Measurements from ENCODE around the gene HIF1AN.
"Not testable (repeated sequence)": the region's sequence is repeated elsewhere in the genome, so short reads cannot be mapped to it uniquely, and the experiment has no call there.

The HIF1AN gene

GRCh38 chr10:100565206-100565985 is 29.7 kb downstream of the HIF1AN start:
- no peak overlapping the region for H3K4me3 ChIP-seq (ENCODE audit: low read depth, low read length)

- no peak overlapping the region for H3K4me3 ChIP-seq (ENCODE audit: low read depth, low read length)
Observed at GRCh38 chr10:100566561-100566960, 30.8 kb downstream of the HIF1AN start.

- no peak overlapping the region for H3K4me3 ChIP-seq (ENCODE audit: low read depth, low read length)
Observed at GRCh38 chr10:100567249-100567648, 31.5 kb downstream of the HIF1AN start.

GRCh38 chr10:100567826-100568225 is 32.1 kb downstream of the HIF1AN start:
- no peak overlapping the region for H3K4me3 ChIP-seq (ENCODE audit: low read depth, low read length)

GRCh38 chr10:100568912-100569311 is 33.2 kb downstream of the HIF1AN start:
- H3K4me3 ChIP-seq (ENCODE audit: low read depth, low read length) = no peak overlapping the region

- H3K4me3 ChIP-seq (ENCODE audit: low read depth, low read length) = peak overlapping the region; percentile 69
Observed at GRCh38 chr10:100569687-100570481, 34.1 kb downstream of the HIF1AN start.

GRCh38 chr10:100570506-100570905 is 34.8 kb downstream of the HIF1AN start:
- peak overlapping the region; percentile 69 for H3K4me3 ChIP-seq (ENCODE audit: low read depth, low read length)

- no peak overlapping the region for H3K4me3 ChIP-seq (ENCODE audit: low read depth, low read length)
Observed at GRCh38 chr10:100571084-100571856, 35.5 kb downstream of the HIF1AN start.

GRCh38 chr10:100575146-100575545 is 39.4 kb downstream of the HIF1AN start:
- H3K4me3 ChIP-seq (ENCODE audit: low read depth, low read length) = not testable (repeated sequence)

- no peak overlapping the region for H3K4me3 ChIP-seq (ENCODE audit: low read depth, low read length)
Observed at GRCh38 chr10:100575585-100576281, 40.0 kb downstream of the HIF1AN start.

- H3K4me3 ChIP-seq (ENCODE audit: low read depth, low read length) = no peak overlapping the region
Observed at GRCh38 chr10:100576282-100576635, 40.5 kb downstream of the HIF1AN start.

GRCh38 chr10:100579261-100580090 is 43.7 kb downstream of the HIF1AN start:
- no peak overlapping the region for H3K4me3 ChIP-seq (ENCODE audit: low read depth, low read length)

- no peak overlapping the region for H3K4me3 ChIP-seq (ENCODE audit: low read depth, low read length)
Observed at GRCh38 chr10:100586959-100587358, 51.2 kb downstream of the HIF1AN start.

- no peak overlapping the region for H3K4me3 ChIP-seq (ENCODE audit: low read depth, low read length)
Observed at GRCh38 chr10:100598166-100598565, 62.4 kb downstream of the HIF1AN start.

GRCh38 chr10:100600218-100600617 is 64.5 kb downstream of the HIF1AN start:
- no peak overlapping the region for H3K4me3 ChIP-seq (ENCODE audit: low read depth, low read length)

GRCh38 chr10:100607439-100607838 is 71.7 kb downstream of the HIF1AN start:
- H3K4me3 ChIP-seq (ENCODE audit: low read depth, low read length) = no peak overlapping the region

All from iPS-11a (cell line).